ENCODE data around the gene ENTREP3.

- TF ChIP-seq, protein P1, sequence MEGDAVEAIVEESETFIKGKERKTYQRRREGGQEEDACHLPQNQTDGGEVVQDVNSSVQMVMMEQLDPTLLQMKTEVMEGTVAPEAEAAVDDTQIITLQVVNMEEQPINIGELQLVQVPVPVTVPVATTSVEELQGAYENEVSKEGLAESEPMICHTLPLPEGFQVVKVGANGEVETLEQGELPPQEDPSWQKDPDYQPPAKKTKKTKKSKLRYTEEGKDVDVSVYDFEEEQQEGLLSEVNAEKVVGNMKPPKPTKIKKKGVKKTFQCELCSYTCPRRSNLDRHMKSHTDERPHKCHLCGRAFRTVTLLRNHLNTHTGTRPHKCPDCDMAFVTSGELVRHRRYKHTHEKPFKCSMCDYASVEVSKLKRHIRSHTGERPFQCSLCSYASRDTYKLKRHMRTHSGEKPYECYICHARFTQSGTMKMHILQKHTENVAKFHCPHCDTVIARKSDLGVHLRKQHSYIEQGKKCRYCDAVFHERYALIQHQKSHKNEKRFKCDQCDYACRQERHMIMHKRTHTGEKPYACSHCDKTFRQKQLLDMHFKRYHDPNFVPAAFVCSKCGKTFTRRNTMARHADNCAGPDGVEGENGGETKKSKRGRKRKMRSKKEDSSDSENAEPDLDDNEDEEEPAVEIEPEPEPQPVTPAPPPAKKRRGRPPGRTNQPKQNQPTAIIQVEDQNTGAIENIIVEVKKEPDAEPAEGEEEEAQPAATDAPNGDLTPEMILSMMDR (IDR thresholded peaks at IDR 0.05) = no peak
- TF ChIP-seq POLR2A (IDR thresholded peaks at IDR 0.05) (no peak), EP300 (IDR thresholded peaks at IDR 0.05) (no peak)
These were observed 45.5 kb upstream of the ENTREP3 start for GRCh38 chr1:155300553-155301329.
